Smooth muscle cell (in vitro differentiated cells): Measurements from ENCODE around the gene PRKACB. TPM values are rescaled to one million over a fixed set of nuclear protein-coding genes. Genes with fewer than 3 reads are reported as not detected.
"Not testable (repeated sequence)": the region's sequence is repeated elsewhere in the genome, so short reads cannot be mapped to it uniquely, and the experiment has no call there.

ENCODE experiments used
- DNase-seq: peaks from one replicate; lab custom pipeline; 2025; ENCODE audit not compliant: unreplicated experiment; lab: John Stamatoyannopoulos, UW
- H2AFZ ChIP-seq: fragments of 200-600 bp; sonication (generic); 2 replicates; pipeline ENCODE4 v1.6.0; 2016; ENCODE audit warnings: antibody characterized with exemption, low read depth, mild to moderate bottlenecking
- H3F3A ChIP-seq: fragments of 200-600 bp; sonication (generic); 2 replicates; pipeline ENCODE4 v1.6.0; 2017; ENCODE audit warnings: antibody characterized with exemption, low read depth
- H3K27ac ChIP-seq: fragments of 200-600 bp; sonication (generic); 2 replicates; pipeline ENCODE4 v1.5.1; 2016; ENCODE audit warnings: low read depth, mild to moderate bottlenecking
- H3K27me3 ChIP-seq: fragments of 200-600 bp; sonication (generic); 2 replicates; pipeline ENCODE4 v1.6.1; 2016; ENCODE audit warnings: low read depth, mild to moderate bottlenecking
- H3K36me3 ChIP-seq: fragments of 200-600 bp; sonication (generic); 2 replicates; pipeline ENCODE4 v1.5.1; 2016; ENCODE audit warnings: low read depth
- H3K4me1 ChIP-seq: fragments of 200-600 bp; sonication (generic); 2 replicates; pipeline ENCODE4 v1.5.1; 2016; ENCODE audit warnings: low read depth
- H3K4me2 ChIP-seq: fragments of 200-600 bp; sonication (generic); 2 replicates; pipeline ENCODE4 v1.6.0; 2016; ENCODE audit warnings: mild to moderate bottlenecking
- H3K4me3 ChIP-seq: fragments of 200-600 bp; sonication (generic); 2 replicates; pipeline ENCODE4 v1.5.1; 2016; ENCODE audit warnings: mild to moderate bottlenecking
- H3K79me2 ChIP-seq: fragments of 200-600 bp; sonication (generic); 2 replicates; pipeline ENCODE4 v1.6.0; 2016; ENCODE audit warnings: low read depth, mild to moderate bottlenecking
- H3K9ac ChIP-seq: fragments of 200-600 bp; sonication (generic); 2 replicates; pipeline ENCODE4 v1.6.0; 2016; ENCODE audit warnings: low read depth
- H3K9me3 ChIP-seq: fragments of 200-600 bp; sonication (generic); replicated peaks from 2 replicates; pipeline ENCODE4 v1.5.1; 2016; ENCODE audit warnings: low read depth
- H4K20me1 ChIP-seq: fragments of 200-600 bp; sonication (generic); 2 replicates; pipeline ENCODE4 v1.6.0; 2016; ENCODE audit warnings: low read depth
- CTCF ChIP-seq: fragments of 200-600 bp; sonication (generic); IDR thresholded peaks from 2 replicates; pipeline ENCODE4 v1.5.1; 2017; ENCODE audit warnings: borderline replicate concordance, mild to moderate bottlenecking, antibody characterized with exemption; ENCODE audit not compliant: insufficient read depth, poor library complexity, severe bottlenecking
- WGBS: methylation state at CpG from one replicate; pipeline ENCODE4 v1.1.7; 2016; ENCODE audit warnings: low lambda C conversion rate; 5-methylcytosine and 5-hydroxymethylcytosine counted together
- polyA plus RNA-seq: library from polyadenylated mRNA; unstranded; fragments of >200 nt; fragmentation: Nextera tagmentation; extraction: Ambion mirVana; gene quantifications from 2 replicates; pipeline ENCODE4 v1.2.1, GENCODE V29; 2016
- total RNA-seq: library from RNA; depleted of rRNA; stranded (reverse); fragments of >200 nt; gene quantifications from 2 replicates; pipeline ENCODE4 v1.2.3, GENCODE V29; 2014

PRKACB gene
- total and polyA plus RNA-seq, 2 experiments from 2014 or later: 18.8 to 42.3 TPM

GRCh38 chr1:84103197-84103992 is 40.7 kb upstream of the PRKACB start:
- no peak overlapping the region for H3K4me2 ChIP-seq
- no peak for TF ChIP-seq CTCF

GRCh38 chr1:84107538-84107937 is 36.5 kb upstream of the PRKACB start:
- H3K4me3 ChIP-seq, H4K20me1 ChIP-seq, H3K27me3 ChIP-seq, H3K9me3 ChIP-seq, H3K9ac ChIP-seq, DNase-seq, H3K36me3 ChIP-seq, H2AFZ ChIP-seq, H3F3A ChIP-seq, H3K4me1 ChIP-seq: not testable (repeated sequence)
- peak overlapping the region; percentile 20 for H3K27ac ChIP-seq
- peak overlapping the region; percentile 2 for H3K4me2 ChIP-seq
- peaks cover 13% of the 10 kb centered on the region for H3K79me2 ChIP-seq
- WGBS: 41% methylated on average over 1 of the region's 1 CpG

More at GRCh38 chr1:84103197-84103992, 40.7 kb upstream of the PRKACB start:
- H3F3A ChIP-seq: no peaks in the 10 kb centered on the region
- H3K27ac ChIP-seq: peak overlapping the region; percentile 80
- no peak overlapping the region for H2AFZ ChIP-seq
- H3K9me3 ChIP-seq: no peaks in the 10 kb centered on the region
- peaks cover 14% of the 10 kb centered on the region for H3K79me2 ChIP-seq
- 58% methylated on average over 3 of the region's 3 CpGs for WGBS
- H3K4me3 ChIP-seq: no peak overlapping the region
- no peaks in the 10 kb centered on the region for H3K4me1 ChIP-seq
- peak overlapping the region; percentile 42 for H3K9ac ChIP-seq
- H4K20me1 ChIP-seq: no peaks in the 10 kb centered on the region
- DNase-seq: no peak
- no peaks in the 10 kb centered on the region for H3K27me3 ChIP-seq
- H3K36me3 ChIP-seq: no peaks in the 10 kb centered on the region

- no peak overlapping the region for H3K4me3 ChIP-seq
- H3K27ac ChIP-seq: peak overlapping the region; percentile 20
- WGBS: 95% methylated on average over 2 of the region's 2 CpGs
- no peak overlapping the region for H3K9ac ChIP-seq
- H3K4me1 ChIP-seq: no peaks in the 10 kb centered on the region
- no peak overlapping the region for H2AFZ ChIP-seq
- peaks cover 13% of the 10 kb centered on the region for H3K79me2 ChIP-seq
- no peaks in the 10 kb centered on the region for H4K20me1 ChIP-seq
- no peaks in the 10 kb centered on the region for H3K27me3 ChIP-seq
- DNase-seq: no peak
- no peak overlapping the region for H3K4me2 ChIP-seq
- H3F3A ChIP-seq: no peaks in the 10 kb centered on the region
- H3K36me3 ChIP-seq: no peaks in the 10 kb centered on the region
- no peak for TF ChIP-seq CTCF
- no peaks in the 10 kb centered on the region for H3K9me3 ChIP-seq
These were observed 36.1 kb upstream of the PRKACB start for GRCh38 chr1:84107955-84108354.

- no peaks in the 10 kb centered on the region for H3K27me3 ChIP-seq
- TF ChIP-seq CTCF: no peak
- DNase-seq: no peak
- no peak overlapping the region for H3K4me3 ChIP-seq
- H4K20me1 ChIP-seq: no peaks in the 10 kb centered on the region
- H3K79me2 ChIP-seq: peaks cover 10% of the 10 kb centered on the region
- no peak overlapping the region for H3K9ac ChIP-seq
- no peak overlapping the region for H3K4me2 ChIP-seq
- H3K4me1 ChIP-seq: no peaks in the 10 kb centered on the region
- no peak overlapping the region for H2AFZ ChIP-seq
- WGBS: 97% methylated on average over 3 of the region's 3 CpGs
- H3K36me3 ChIP-seq: no peaks in the 10 kb centered on the region
- H3K9me3 ChIP-seq: no peaks in the 10 kb centered on the region
- no peaks in the 10 kb centered on the region for H3F3A ChIP-seq
- H3K27ac ChIP-seq: no peak overlapping the region
These were observed 35.0 kb upstream of the PRKACB start for GRCh38 chr1:84108900-84109578.
